Osteocyte (in vitro differentiated cells): ENCODE data around the gene C12orf57. TPM values are rescaled to one million over a fixed set of nuclear protein-coding genes. Genes with fewer than 3 reads are reported as not detected.

Source experiments
- DNase-seq: peaks from one replicate; pipeline ENCODE4 v3.0.0; 2021; ENCODE audit warnings: mixed read lengths; ENCODE audit not compliant: unreplicated experiment; ENCODE audit errors: extremely low spot score
- H3K27ac Mint-ChIP-seq: one replicate; pipeline ENCODE4 v1.8.0; 2021; ENCODE audit warnings: mild to moderate bottlenecking, mixed read lengths; ENCODE audit not compliant: unreplicated experiment
- H3K27me3 Mint-ChIP-seq: one replicate; pipeline ENCODE4 v1.8.0; 2021; ENCODE audit warnings: mixed read lengths; ENCODE audit not compliant: unreplicated experiment
- H3K36me3 Mint-ChIP-seq: one replicate; pipeline ENCODE4 v1.8.0; 2021; ENCODE audit warnings: mixed read lengths; ENCODE audit not compliant: unreplicated experiment
- H3K4me1 Mint-ChIP-seq: one replicate; pipeline ENCODE4 v1.8.0; 2021; ENCODE audit warnings: mixed read lengths; ENCODE audit not compliant: unreplicated experiment
- H3K4me3 Mint-ChIP-seq: one replicate; pipeline ENCODE4 v1.8.0; 2021; ENCODE audit warnings: mild to moderate bottlenecking, moderate library complexity, mixed read lengths; ENCODE audit not compliant: unreplicated experiment
- H3K9me3 Mint-ChIP-seq: one replicate; pipeline ENCODE4 v1.8.0; 2021; ENCODE audit warnings: mixed read lengths; ENCODE audit not compliant: unreplicated experiment
- CTCF ChIP-seq: fragments of 200-600 bp; sonication (generic); IDR thresholded peaks from 2 replicates; pipeline ENCODE4 v1.5.0; 2021; ENCODE audit warnings: antibody characterized with exemption, mild to moderate bottlenecking, moderate library complexity
- total RNA-seq: library from RNA; stranded (reverse); gene quantifications from 2 replicates; pipeline ENCODE4 v1.2.1, GENCODE V29; 2021

Gene C12orf57
- total RNA-seq, 1 donor from 2014 or later, result 309 TPM

DNA sequence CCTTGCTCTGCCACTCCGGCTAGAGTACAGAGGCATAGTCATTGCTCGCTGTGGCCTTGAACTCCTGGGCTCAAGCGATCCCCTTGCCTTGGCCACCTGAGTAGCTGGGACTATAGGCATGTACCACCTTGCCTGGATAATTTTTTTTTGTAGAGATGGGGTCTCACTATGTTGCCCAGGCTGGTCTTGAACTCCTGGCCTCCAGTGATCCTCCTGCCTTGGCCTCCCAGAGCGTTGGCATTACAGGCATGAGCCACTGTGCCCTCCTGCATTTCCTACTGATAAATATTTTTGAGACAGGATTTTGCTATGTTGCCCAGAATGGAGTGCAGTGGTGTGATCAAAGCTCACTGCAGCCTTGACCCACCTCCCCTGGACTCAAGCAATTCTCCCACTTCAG is 36.3 kb downstream of the C12orf57 start:
- H3K9me3 Mint-ChIP-seq, result no peaks in the 10 kb centered on the region
- H3K27me3 Mint-ChIP-seq, result no peaks in the 10 kb centered on the region
- H3K36me3 Mint-ChIP-seq, result peaks cover 34% of the 10 kb centered on the region
- no peak for DNase-seq
- no peak for TF ChIP-seq CTCF
- no peak overlapping the region for H3K4me3 Mint-ChIP-seq
- H3K27ac Mint-ChIP-seq, result no peak overlapping the region
- H3K4me1 Mint-ChIP-seq, result no peaks in the 10 kb centered on the region

GRCh38 chr12:6980740-6981139 is 36.9 kb downstream of the C12orf57 start:
- no peak for DNase-seq
- no peak for TF ChIP-seq CTCF
- H3K27ac Mint-ChIP-seq, result no peak overlapping the region

GRCh38 chr12:6981152-6982052 is 37.6 kb downstream of the C12orf57 start:
- DNase-seq, result no peak
- no peaks in the 10 kb centered on the region for H3K4me1 Mint-ChIP-seq
- no peak overlapping the region for H3K27ac Mint-ChIP-seq
- TF ChIP-seq CTCF, result no peak
- peaks cover 30% of the 10 kb centered on the region for H3K36me3 Mint-ChIP-seq
- no peaks in the 10 kb centered on the region for H3K9me3 Mint-ChIP-seq
- H3K4me3 Mint-ChIP-seq, result no peak overlapping the region
- no peaks in the 10 kb centered on the region for H3K27me3 Mint-ChIP-seq

More at GRCh38 chr12:6980740-6981139, 36.9 kb downstream of the C12orf57 start:
- Mint-ChIP-seq H3K4me1 (no peaks in the 10 kb centered on the region), H3K27me3 (no peaks in the 10 kb centered on the region), H3K36me3 (peaks cover 33% of the 10 kb centered on the region), H3K9me3 (no peaks in the 10 kb centered on the region), H3K4me3 (no peak overlapping the region)

- H3K27ac Mint-ChIP-seq, result no peak overlapping the region
- no peak overlapping the region for H3K4me3 Mint-ChIP-seq
- peaks cover 22% of the 10 kb centered on the region for H3K36me3 Mint-ChIP-seq
- H3K9me3 Mint-ChIP-seq, result no peaks in the 10 kb centered on the region
- TF ChIP-seq CTCF, result no peak
- no peaks in the 10 kb centered on the region for H3K27me3 Mint-ChIP-seq
- no peaks in the 10 kb centered on the region for H3K4me1 Mint-ChIP-seq
- DNase-seq, result no peak
Observed at GRCh38 chr12:6982532-6982931, 38.7 kb downstream of the C12orf57 start.

DNA sequence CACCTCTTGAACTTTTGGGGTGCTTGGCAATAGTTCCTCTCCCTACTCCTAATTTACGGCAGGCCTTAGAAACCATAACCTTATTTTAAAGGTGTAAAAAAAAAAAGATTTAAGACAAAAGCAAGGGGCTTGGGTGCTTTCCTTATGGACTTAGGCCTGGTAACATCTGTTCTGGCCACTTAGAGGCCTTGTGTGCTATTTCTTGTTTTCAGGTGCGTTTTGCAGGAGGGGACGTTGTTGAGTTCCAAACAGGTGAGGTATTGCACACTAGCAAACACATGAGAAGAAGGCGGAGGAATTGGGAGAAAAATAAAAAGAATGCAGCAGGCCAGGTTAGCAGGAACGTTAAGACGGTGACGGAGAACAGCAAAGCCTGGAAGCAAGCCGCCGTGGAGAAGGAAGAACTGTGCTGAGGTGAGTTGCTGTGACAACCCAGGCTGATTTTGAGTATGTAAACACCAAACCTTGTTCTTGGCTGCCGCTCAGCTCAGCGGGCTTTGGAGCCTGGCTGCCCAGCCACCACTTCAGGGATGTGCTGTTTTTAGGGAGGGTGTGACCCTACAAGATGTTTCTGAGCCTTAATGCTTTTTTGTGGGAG is 44.2 kb downstream of the C12orf57 start:
- DNase-seq, result peak; percentile 34
- Mint-ChIP-seq H3K27me3 (no peaks in the 10 kb centered on the region), H3K9me3 (no peaks in the 10 kb centered on the region), H3K27ac (no peak overlapping the region), H3K36me3 (peaks cover 14% of the 10 kb centered on the region), H3K4me1 (no peaks in the 10 kb centered on the region), H3K4me3 (no peak overlapping the region)
- TF ChIP-seq CTCF, result no peak
